Tibial artery (tissue), 4 donors: ENCODE measurements around the gene ZFAND3.
A peak's percentile ranks its signal among the peaks of the same experiment; 100 is the strongest.

Source experiments
- DNase-seq, 2 donors: peaks; one replicate each; pipeline ENCODE4 v3.0.0-alpha.2; 2019
- H3K27ac ChIP-seq, 2 donors: fragments of 200-600 bp; sonication (generic) in 1 of 2; 1 replicate in 1 of 2; 2 replicates in 1 of 2; pipeline ENCODE4 v1.5.1; 2018 to 2019; ENCODE audit warnings: mild to moderate bottlenecking in 1 of 2
- H3K27me3 ChIP-seq, 2 donors: fragments of 200-600 bp; sonication (generic) in 1 of 2; one replicate each; pipeline versions ENCODE4 v1.5.1 to v1.6.0; 2016 to 2019
- H3K36me3 ChIP-seq, 3 donors: fragments of 200-600 bp; sonication (generic) in 2 of 3; one replicate each; pipeline ENCODE4 v1.5.1; 2016 to 2019; ENCODE audit warnings: mild to moderate bottlenecking in 2 of 3
- H3K4me1 ChIP-seq, 4 donors: fragments of 200-600 bp; sonication (generic) in 2 of 4; 1 replicate in 3 of 4; 2 replicates in 1 of 4; pipeline ENCODE4 v1.5.1; 2016 to 2019
- H3K4me3 ChIP-seq, 2 donors: fragments of 200-600 bp; sonication (generic) in 1 of 2; 1 replicate in 1 of 2; 2 replicates in 1 of 2; pipeline ENCODE4 v1.5.1; 2018 to 2019; ENCODE audit warnings: mild to moderate bottlenecking in 2 of 2
- H3K9me3 ChIP-seq, 3 donors: fragments of 200-600 bp; sonication (generic) in 1 of 3; one replicate each; pipeline ENCODE4 v1.5.1; 2016 to 2019
- intact Hi-C: fragments of 100-400 bp; cut with DNase I; formaldehyde crosslinking; loops from one replicate; pipeline ENCODE4 v1.15.0; 2023; ENCODE audit warnings: low total_unique reads
- TF ChIP-seq, protein P1 (sequence below), 2 experiments: fragments of 200-600 bp in 1 of 2; fragments of 450-650 bp in 1 of 2; IDR thresholded peaks; one replicate each; pipeline ENCODE4 v1.5.1; 2017 to 2019; ENCODE audit warnings: antibody characterized with exemption in 2 of 2, mild to moderate bottlenecking in 1 of 2, moderate library complexity in 1 of 2

The ZFAND3 gene

DNA sequence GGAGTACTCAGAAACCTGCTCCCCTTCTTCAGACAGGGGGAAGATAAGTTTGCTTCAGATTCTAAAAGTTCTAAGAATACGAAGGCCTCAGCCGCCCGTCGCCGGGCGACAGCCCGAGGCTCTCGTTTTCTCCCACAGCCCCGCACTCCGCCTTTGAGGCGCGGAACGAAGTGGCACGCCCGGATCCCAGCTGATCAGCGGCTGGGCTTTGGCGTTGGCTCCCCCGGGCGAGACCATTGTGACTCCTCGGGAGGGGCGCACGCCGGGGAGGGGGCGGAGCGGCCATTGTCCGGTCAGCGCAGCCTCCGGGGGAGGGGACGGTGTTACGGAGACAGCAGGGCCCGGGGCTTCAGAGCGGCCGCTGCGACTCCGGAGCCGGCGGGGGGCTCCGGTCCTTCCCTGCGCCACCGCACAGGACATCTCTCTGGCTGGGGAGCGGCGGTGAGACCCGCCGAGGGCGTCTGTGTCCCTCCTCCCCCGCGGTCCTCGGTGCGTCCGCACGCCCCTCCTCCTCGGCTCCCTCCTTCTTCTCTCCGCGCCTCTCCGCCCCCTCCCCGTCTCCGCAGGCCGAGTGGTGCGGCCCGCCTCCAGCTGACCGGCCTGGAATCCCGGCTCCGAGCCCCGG lies at the start of gene ZFAND3:
TSS of gene ZFAND3 (plus strand) at position 551 of the 625 bp plus-strand sequence. CDS start 219 bp downstream, outside the sequence.
- no peaks in the 10 kb centered on the region for H3K36me3 ChIP-seq
- TF ChIP-seq, protein P1, sequence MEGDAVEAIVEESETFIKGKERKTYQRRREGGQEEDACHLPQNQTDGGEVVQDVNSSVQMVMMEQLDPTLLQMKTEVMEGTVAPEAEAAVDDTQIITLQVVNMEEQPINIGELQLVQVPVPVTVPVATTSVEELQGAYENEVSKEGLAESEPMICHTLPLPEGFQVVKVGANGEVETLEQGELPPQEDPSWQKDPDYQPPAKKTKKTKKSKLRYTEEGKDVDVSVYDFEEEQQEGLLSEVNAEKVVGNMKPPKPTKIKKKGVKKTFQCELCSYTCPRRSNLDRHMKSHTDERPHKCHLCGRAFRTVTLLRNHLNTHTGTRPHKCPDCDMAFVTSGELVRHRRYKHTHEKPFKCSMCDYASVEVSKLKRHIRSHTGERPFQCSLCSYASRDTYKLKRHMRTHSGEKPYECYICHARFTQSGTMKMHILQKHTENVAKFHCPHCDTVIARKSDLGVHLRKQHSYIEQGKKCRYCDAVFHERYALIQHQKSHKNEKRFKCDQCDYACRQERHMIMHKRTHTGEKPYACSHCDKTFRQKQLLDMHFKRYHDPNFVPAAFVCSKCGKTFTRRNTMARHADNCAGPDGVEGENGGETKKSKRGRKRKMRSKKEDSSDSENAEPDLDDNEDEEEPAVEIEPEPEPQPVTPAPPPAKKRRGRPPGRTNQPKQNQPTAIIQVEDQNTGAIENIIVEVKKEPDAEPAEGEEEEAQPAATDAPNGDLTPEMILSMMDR (IDR thresholded peaks at IDR 0.05), result no peak
- no peaks in the 10 kb centered on the region for H3K27me3 ChIP-seq
- intact Hi-C loops, result no loop called here
- peaks cover 0 to 46% (median 24%) of the 10 kb centered on the region in 4 donors for H3K4me1 ChIP-seq
- H3K4me3 ChIP-seq, result peak within 1 kb of the TSS; percentile 79 to 99
- H3K27ac ChIP-seq, result peak within 1 kb of the TSS; percentile 90 to 94
- peak; percentile 94 to 98 for DNase-seq
- no peaks in the 10 kb centered on the region for H3K9me3 ChIP-seq

- TF ChIP-seq, protein P1 (IDR thresholded peaks at IDR 0.05), result no peak
- intact Hi-C loops, result no loop called here
- no peak for DNase-seq
These were observed 45.4 kb upstream of the ZFAND3 start for GRCh38 chr6:37774028-37774680.

GRCh38 chr6:37776566-37776965 lies 43.0 kb upstream of the ZFAND3 start:
- TF ChIP-seq, protein P1 (IDR thresholded peaks at IDR 0.05), result no peak
- DNase-seq, result no peak

More at GRCh38 chr6:37774028-37774680, 45.4 kb upstream of the ZFAND3 start:
- H3K4me1 ChIP-seq, result no peaks in the 10 kb centered on the region
- H3K36me3 ChIP-seq, result no peaks in the 10 kb centered on the region
- no peaks in the 10 kb centered on the region for H3K9me3 ChIP-seq
- no peak overlapping the region for H3K4me3 ChIP-seq
- H3K27me3 ChIP-seq, result peaks cover 0 to 3% of the 10 kb centered on the region in 2 donors
- no peak overlapping the region for H3K27ac ChIP-seq

GRCh38 chr6:37777272-37777834 lies 42.2 kb upstream of the ZFAND3 start:
- Histone ChIP-seq H3K9me3 (no peaks in the 10 kb centered on the region), H3K4me1 (no peaks in the 10 kb centered on the region), H3K4me3 (no peak overlapping the region), H3K36me3 (no peaks in the 10 kb centered on the region), H3K27me3 (no peaks in the 10 kb centered on the region), H3K27ac (no peak overlapping the region)
- intact Hi-C loops, result no loop called here
- TF ChIP-seq, protein P1 (IDR thresholded peaks at IDR 0.05), result no peak
- no peak for DNase-seq

More at GRCh38 chr6:37776566-37776965, 43.0 kb upstream of the ZFAND3 start:
- Histone ChIP-seq H3K9me3 (no peaks in the 10 kb centered on the region), H3K36me3 (no peaks in the 10 kb centered on the region), H3K27ac (no peak overlapping the region), H3K27me3 (no peaks in the 10 kb centered on the region), H3K4me3 (no peak overlapping the region), H3K4me1 (no peaks in the 10 kb centered on the region)
- intact Hi-C loops, result no loop called here

DNA sequence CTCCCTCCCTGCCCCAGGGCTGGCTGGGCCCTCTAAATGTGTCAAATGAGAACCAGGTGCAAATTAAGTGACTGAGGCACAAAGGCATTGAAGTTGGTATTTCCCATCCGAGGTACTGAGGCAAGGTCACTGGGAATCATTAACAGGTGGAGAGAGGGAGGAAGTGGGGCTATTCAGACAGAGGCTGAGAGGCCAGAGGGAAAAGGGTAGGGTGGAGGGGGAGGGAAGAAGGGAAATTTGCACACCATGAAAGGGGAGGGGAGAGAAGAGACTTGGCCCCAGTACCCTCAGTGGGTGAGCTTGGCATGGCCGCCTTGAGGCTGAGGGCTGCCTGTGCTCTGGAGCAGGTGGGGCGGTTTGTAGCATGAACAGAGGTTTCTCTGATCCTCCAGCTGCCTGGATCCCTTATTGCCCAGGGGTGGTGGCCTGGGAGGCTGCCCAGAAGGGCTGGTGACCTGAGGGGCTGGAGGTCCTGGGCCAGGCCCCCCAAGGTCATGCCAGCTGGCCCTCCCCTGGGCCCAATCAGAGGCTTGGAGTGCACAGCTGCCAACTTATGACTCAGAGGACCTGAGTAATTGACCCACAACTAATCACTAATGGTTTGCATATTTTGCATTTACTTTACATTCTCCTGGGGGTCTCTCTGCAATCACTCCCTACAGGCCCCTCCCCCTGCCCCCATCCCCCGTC lies 40.3 kb upstream of the ZFAND3 start:
- no peaks in the 10 kb centered on the region for H3K36me3 ChIP-seq
- no peaks in the 10 kb centered on the region for H3K9me3 ChIP-seq
- no peak for DNase-seq
- no peak overlapping the region for H3K27ac ChIP-seq
- no peak overlapping the region for H3K4me3 ChIP-seq
- intact Hi-C loops, result no loop called here
- H3K27me3 ChIP-seq, result no peaks in the 10 kb centered on the region
- H3K4me1 ChIP-seq, result peaks cover 0 to 13% (median 12%) of the 10 kb centered on the region in 4 donors
- TF ChIP-seq, protein P1 (IDR thresholded peaks at IDR 0.05), result no peak
